NCI-H524 treated with DMSO at 0.1 percent for 48 hours (cell line): ENCODE measurements around the gene TPCN1.

Experiments
- DNase-seq: peaks from one replicate; lab custom pipeline; 2025; lab: John Stamatoyannopoulos, UW

TPCN1 gene

GRCh38 chr12:113221181-113221996, at the start of gene TPCN1:
Gene TPCN1 (plus strand): TSS chr12:113221464. CDS start chr12:113226853, 5,389 bp downstream.
- DNase-seq = peak; percentile 97

- no peak for DNase-seq
Observed at GRCh38 chr12:113171543-113171942, 49.7 kb upstream of the TPCN1 start.

GRCh38 chr12:113172185-113172584, 49.1 kb upstream of the TPCN1 start:
- no peak for DNase-seq

- no peak for DNase-seq
Observed at GRCh38 chr12:113173081-113173698, 48.1 kb upstream of the TPCN1 start.

GRCh38 chr12:113174461-113175384, 46.5 kb upstream of the TPCN1 start:
- DNase-seq = no peak

GRCh38 chr12:113179023-113179422, 42.2 kb upstream of the TPCN1 start:
- DNase-seq = no peak

GRCh38 chr12:113180333-113180732, 40.9 kb upstream of the TPCN1 start:
- no peak for DNase-seq

- no peak for DNase-seq
Observed at GRCh38 chr12:113181975-113182374, 39.3 kb upstream of the TPCN1 start.

- no peak for DNase-seq
Observed at GRCh38 chr12:113183030-113183589, 38.2 kb upstream of the TPCN1 start.

GRCh38 chr12:113184098-113184899, 37.0 kb upstream of the TPCN1 start:
- no peak for DNase-seq

- no peak for DNase-seq
Observed at GRCh38 chr12:113184900-113185179, 36.4 kb upstream of the TPCN1 start.

- DNase-seq = peak; percentile 55
Observed at GRCh38 chr12:113185180-113186032, 35.9 kb upstream of the TPCN1 start, which contains the start of the genes DDX54 and RITA1. Gene DDX54 (minus strand): TSS chr12:113185478. CDS start chr12:113185451, 27 bp downstream. Gene RITA1 (plus strand): TSS chr12:113185721. CDS start chr12:113186747, 1,026 bp downstream.

GRCh38 chr12:113186033-113186365, 35.3 kb upstream of the TPCN1 start:
- no peak for DNase-seq

GRCh38 chr12:113186666-113187325, 34.5 kb upstream of the TPCN1 start:
- DNase-seq = no peak

GRCh38 chr12:113189361-113189760, 31.9 kb upstream of the TPCN1 start:
- no peak for DNase-seq

GRCh38 chr12:113190761-113191160, 30.5 kb upstream of the TPCN1 start:
- DNase-seq = no peak

- DNase-seq = no peak
Observed at GRCh38 chr12:113191227-113191626, 30.0 kb upstream of the TPCN1 start.

GRCh38 chr12:113194971-113195391, 26.3 kb upstream of the TPCN1 start:
- DNase-seq = no peak

GRCh38 chr12:113195598-113195997, 25.7 kb upstream of the TPCN1 start:
- no peak for DNase-seq

GRCh38 chr12:113196582-113196981, 24.7 kb upstream of the TPCN1 start:
- DNase-seq = no peak
